Vagina (tissue), 2 donors: Measurements from ENCODE around the gene SLC9A9.

ENCODE experiments used
- CTCF ChIP-seq, 3 experiments: fragments of 450-650 bp in 2 of 3; fragments of 200-600 bp in 1 of 3; sonication (generic) in 1 of 3; IDR thresholded peaks; one replicate each; pipeline ENCODE4 v1.5.1; 2017 to 2019; ENCODE audit warnings: antibody characterized with exemption in 3 of 3, mild to moderate bottlenecking in 2 of 3, moderate library complexity in 2 of 3
- POLR2A ChIP-seq, 2 donors: fragments of 450-650 bp; IDR thresholded peaks; one replicate each; pipeline ENCODE4 v1.6.1; 2017; ENCODE audit warnings: antibody characterized with exemption in 2 of 2, mild to moderate bottlenecking in 2 of 2, moderate library complexity in 2 of 2
- POLR2AphosphoS5 ChIP-seq, 2 donors: sonication (generic); formaldehyde crosslinking; IDR thresholded peaks; one replicate each; pipeline ENCODE4 v1.9.0; 2017; ENCODE audit warnings: antibody characterized with exemption in 2 of 2, mild to moderate bottlenecking in 2 of 2, low read depth in 1 of 2; ENCODE audit not compliant: insufficient read depth in 1 of 2

GRCh38 chr3:143252931-143253330 lies 595.3 kb downstream of the SLC9A9 start:
- no peak for TF ChIP-seq CTCF (IDR thresholded peaks at IDR 0.05)
- TF ChIP-seq POLR2A (IDR thresholded peaks at IDR 0.05): no peak
- TF ChIP-seq POLR2AphosphoS5 (IDR thresholded peaks at IDR 0.05; ENCODE audit: insufficient read depth in 1 of 2, low read depth in 1 of 2): no peak
